GM21737 (cell line): Measurements from ENCODE around the gene CCL8.

Experiments
- ATAC-seq: cut with Tn5 transposase; IDR thresholded peaks from one replicate; pipeline ENCODE4 v1.9.1; 2021; ENCODE audit warnings: mild to moderate bottlenecking, moderate library complexity; ENCODE audit not compliant: unreplicated experiment

The CCL8 gene

DNA sequence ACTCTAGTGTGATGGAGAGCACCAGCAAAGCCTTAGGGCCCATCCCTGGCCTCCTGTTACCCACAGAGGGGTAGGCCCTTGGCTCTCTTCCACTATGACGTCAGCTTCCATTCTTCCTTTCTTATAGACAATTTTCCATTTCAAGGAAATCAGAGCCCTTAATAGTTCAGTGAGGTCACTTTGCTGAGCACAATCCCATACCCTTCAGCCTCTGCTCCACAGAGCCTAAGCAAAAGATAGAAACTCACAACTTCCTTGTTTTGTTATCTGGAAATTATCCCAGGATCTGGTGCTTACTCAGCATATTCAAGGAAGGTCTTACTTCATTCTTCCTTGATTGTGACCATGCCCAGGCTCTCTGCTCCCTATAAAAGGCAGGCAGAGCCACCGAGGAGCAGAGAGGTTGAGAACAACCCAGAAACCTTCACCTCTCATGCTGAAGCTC, at the start of gene CCL8:
Gene CCL8, plus strand, starts transcription at position 397 of the 445 bp plus-strand sequence. CDS start 67 bp downstream, outside the sequence.
- no peak for ATAC-seq

- no peak for ATAC-seq
Observed at GRCh38 chr17:34269969-34270368, 49.3 kb upstream of the CCL8 start, which contains the start of gene CCL7. TSS of gene CCL7 (plus strand) at chr17:34270221. CDS start at chr17:34270291, 70 bp downstream.

DNA sequence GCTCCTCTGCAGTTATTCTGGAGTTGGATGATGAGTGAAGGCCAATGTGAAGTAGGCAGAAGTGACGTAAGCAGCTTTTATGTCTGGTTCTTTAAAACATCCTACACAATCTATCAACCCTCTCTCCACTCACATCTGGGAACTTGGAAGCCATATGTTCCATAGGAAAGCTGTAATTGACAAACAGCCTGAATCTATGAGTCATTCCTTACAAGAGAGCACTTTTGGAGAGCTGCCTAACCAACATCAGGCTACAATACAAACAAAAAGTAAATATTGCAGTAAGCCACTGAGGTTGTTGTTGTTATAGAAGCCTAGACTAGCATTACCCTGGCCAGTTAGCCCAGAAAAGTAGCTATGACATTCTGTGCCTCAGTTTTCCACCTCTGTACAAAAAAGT, 43.4 kb upstream of the CCL8 start:
- no peak for ATAC-seq

DNA sequence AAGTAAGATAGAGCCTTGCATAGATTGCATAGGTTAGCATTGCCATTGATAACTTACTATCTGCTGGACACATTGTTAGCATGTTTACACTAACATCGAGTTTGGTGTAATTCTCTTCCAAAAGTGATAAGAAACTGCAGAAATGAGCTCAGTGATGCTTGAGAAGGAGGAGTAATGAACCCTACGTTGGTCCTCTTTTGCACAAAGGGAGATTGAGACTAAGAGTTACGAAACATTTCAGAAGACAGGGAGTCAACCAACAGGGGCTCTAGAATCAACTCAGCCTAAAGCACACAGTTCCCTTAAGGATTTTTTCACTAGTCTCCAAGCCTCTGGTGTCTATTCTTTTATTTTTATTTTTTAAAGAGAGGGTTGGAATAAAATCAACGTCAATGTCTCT, 42.4 kb upstream of the CCL8 start:
- ATAC-seq, result no peak

GRCh38 chr17:34283571-34283970, 35.7 kb upstream of the CCL8 start:
- ATAC-seq, result no peak

GRCh38 chr17:34285286-34285792, 33.9 kb upstream of the CCL8 start, which contains the start of gene CCL11:
TSS of gene CCL11 (plus strand) at chr17:34285742. CDS start at chr17:34285809, 67 bp downstream.
- ATAC-seq, result no peak

DNA sequence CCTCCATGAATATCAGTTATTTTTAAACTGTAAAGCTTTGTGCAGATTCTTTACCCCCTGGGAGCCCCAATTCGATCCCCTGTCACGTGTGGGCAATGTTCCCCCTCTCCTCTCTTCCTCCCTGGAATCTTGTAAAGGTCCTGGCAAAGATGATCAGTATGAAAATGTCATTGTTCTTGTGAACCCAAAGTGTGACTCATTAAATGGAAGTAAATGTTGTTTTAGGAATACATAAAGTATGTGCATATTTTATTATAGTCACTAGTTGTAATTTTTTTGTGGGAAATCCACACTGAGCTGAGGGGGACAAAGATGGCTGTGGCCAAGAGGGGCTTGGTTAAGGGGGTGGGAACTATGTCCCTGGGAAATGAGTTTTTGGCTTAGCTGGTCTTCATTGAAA, 31.4 kb upstream of the CCL8 start:
- ATAC-seq, result no peak

DNA sequence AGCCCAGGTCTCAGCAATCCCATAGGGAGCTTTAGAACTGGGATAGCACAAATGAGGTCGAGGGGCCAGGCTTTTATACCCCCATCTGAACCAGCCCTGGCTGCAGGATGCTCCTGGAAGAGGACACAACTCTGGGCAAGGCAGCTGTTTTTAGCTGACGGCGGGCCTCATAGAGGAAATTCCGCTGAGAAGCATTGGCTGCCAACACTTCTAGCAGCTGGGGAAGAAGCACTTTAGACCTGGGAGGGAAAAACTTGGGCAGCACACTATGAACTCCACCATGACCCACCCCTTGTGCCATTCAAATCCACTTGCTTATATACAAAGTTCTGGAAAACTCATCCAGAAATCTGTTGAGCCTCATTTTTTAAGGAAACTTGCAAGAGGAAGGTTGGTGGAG, 28.6 kb upstream of the CCL8 start:
- ATAC-seq, result no peak

GRCh38 chr17:34291721-34292348, 27.4 kb upstream of the CCL8 start:
- ATAC-seq, result no peak

- no peak for ATAC-seq
Observed at GRCh38 chr17:34299027-34299426, 20.2 kb upstream of the CCL8 start.

DNA sequence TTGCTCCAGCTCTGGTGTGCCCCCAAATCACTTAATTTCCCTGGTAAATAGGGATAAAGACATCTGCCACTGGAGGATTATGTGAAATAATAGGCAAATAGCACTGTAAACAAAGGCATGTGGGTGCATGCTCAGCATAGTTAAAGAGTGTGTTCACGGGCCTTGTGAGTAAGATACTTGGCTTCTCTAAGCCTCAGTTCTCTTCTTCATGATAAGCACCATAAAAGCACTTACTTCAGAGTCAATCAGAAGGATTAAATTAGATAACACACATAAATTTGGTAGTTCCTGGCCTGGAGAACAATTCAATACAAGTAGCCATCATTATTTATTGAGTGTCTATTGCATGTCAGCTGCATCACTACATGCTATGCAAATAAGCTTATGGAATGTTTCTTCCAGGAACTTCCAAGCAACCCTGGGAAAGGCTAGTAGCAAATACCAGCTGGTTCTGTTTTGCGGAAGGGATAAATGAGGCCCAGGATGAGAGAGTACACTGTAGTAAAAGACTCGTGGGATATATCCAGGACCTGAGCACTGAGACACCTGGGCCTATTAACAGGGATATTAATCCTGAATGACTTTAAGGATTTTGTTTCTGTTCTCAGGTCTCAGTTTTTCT, 19.2 kb upstream of the CCL8 start:
- no peak for ATAC-seq

- ATAC-seq, result no peak
Observed at GRCh38 chr17:34300652-34301370, 18.4 kb upstream of the CCL8 start.

DNA sequence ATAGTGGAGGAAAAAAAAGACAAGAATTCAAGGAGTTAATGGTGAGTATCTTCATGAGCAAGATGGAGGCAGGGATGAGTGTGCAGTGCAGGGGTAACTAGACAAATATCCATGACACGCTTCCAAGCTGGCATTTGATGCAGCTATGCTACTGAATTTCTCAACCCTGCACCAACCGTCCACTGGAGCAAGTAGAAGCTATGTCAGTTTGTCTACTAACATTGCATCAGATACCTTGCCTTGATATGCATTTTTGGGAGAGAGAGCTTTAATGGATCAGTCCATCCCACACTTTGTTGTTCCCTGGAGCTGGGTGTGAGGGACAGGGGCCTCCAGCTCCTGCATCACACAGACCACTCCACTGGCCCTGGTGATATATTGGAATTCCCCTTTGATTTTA, 17.2 kb upstream of the CCL8 start:
- no peak for ATAC-seq

- no peak for ATAC-seq
Observed at GRCh38 chr17:34302636-34303035, 16.6 kb upstream of the CCL8 start.

DNA sequence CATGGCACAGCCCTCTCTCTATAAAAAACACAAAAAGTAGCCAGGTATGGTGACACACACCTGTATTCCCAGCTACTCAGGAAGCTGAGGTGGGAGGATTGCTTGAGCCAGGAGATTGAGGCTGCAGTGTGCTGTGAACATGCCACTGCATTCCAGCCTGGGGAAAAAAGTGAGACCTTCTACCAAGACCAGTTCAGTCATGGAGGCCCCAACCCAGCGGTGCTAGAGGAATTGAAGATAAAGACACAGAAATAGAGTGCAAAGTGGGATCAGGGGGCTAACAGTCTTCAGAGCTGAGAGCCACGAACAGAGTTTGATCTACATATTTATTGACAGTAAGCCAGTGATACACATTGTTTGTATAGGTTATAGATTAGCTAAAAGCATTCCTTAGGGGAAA, 15.6 kb upstream of the CCL8 start:
- ATAC-seq, result no peak

DNA sequence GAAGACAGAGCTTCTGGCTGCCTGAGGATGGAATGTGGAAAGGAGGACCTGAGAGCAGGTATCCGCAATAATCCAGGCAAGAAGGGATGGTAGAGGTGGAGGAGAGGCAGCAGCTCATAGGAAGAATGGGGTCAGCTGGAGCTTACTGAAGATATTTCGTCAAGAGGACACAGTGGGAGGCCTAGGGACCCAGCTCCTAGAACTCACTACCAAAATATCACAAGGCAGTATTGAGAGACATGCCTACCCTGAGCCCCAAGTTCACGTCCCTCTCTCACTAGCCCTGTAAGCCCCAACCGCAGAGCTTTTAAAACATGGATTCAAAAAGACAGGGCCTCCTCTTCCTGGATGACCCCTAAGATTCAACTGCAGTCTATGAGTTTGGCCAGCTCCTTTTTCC, 14.2 kb upstream of the CCL8 start:
- no peak for ATAC-seq

DNA sequence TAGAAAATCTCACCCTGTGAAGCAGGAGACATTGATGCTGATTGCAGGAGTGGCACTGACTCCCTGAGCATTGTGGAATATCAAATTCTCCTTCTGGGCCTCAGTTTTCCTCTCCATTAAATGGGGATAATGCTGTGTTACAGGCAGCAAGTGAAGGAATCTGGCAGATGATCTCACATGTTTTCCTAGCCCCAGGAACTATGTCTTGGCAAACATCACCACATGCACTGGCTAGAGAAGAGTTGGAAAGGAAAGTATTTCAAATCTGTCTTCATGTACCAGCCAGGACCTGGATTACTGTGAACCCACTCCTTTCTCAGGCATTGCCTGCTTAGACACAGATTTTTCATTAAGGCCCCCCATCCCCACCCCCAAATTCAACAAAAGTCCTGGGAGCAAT, 13.6 kb upstream of the CCL8 start:
- ATAC-seq, result no peak

- ATAC-seq, result no peak
Observed at GRCh38 chr17:34306466-34306865, 12.8 kb upstream of the CCL8 start.

GRCh38 chr17:34307110-34307509, 12.1 kb upstream of the CCL8 start:
- no peak for ATAC-seq

GRCh38 chr17:34308371-34308770, 10.9 kb upstream of the CCL8 start:
- ATAC-seq, result no peak

- ATAC-seq, result no peak
Observed at GRCh38 chr17:34311291-34311690, 7.9 kb upstream of the CCL8 start.

DNA sequence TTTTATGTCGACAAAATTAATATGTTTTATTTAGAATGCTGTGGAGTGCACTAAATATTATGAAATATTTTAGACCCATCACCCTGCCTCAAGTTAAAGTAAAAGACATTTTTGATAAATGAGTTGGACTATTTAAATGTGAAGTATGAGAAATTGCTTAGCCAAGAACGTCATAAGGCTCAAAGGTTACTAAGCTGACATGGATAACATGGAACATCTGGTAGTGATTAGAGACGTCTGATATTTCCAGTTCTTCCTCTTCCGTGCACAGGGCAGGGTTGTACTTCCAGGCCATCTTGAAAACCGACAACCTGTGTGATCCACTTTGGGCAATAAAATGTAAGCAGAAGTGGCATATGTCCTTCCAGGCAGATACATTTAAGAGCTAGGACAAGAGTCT, 7.2 kb upstream of the CCL8 start:
- ATAC-seq, result no peak
